A549 treated with CORT108297 at 1 μM for 4 hours (cell line): ENCODE results near the gene KRTAP9-9. TPM values are rescaled to one million over a fixed set of nuclear protein-coding genes. Genes with fewer than 3 reads are reported as not detected.

ENCODE experiments used
- total RNA-seq: library from RNA; stranded (reverse); fragments of 200-300 nt; extraction: Qiagen RNA extraction; gene quantifications from 5 replicates; pipeline ENCODE4 v1.2.3, GENCODE V29; 2022

KRTAP9-9 gene
- not detected in 5 replicates for total RNA-seq

GRCh38 chr17:41255381-41256290, at the start of gene KRTAP9-9:
Gene KRTAP9-9, plus strand, starts transcription at chr17:41255384.

GRCh38 chr17:41226598-41227095, 28.5 kb upstream of the KRTAP9-9 start, which contains the start of gene KRTAP9-2:
Gene KRTAP9-2, plus strand, starts transcription at chr17:41226648. Its CDS starts 7 bp downstream, at chr17:41226655.

GRCh38 chr17:41232399-41233105, 22.6 kb upstream of the KRTAP9-9 start, which contains the start of gene KRTAP9-3:
Gene KRTAP9-3, plus strand, starts transcription at chr17:41232449. Its CDS starts 53 bp downstream, at chr17:41232502.

GRCh38 chr17:41237949-41238437, 17.2 kb upstream of the KRTAP9-9 start, which contains the start of gene KRTAP9-8:
Gene KRTAP9-8, plus strand, starts transcription at chr17:41237999. Its CDS starts 53 bp downstream, at chr17:41238052.

GRCh38 chr17:41249637-41250240, 5.4 kb upstream of the KRTAP9-9 start, which contains the start of gene KRTAP9-4:
Gene KRTAP9-4, plus strand, starts transcription at chr17:41249687. Its CDS starts 34 bp downstream, at chr17:41249721.

GRCh38 chr17:41265078-41265477, 9.9 kb downstream of the KRTAP9-9 start, which contains the start of gene KRTAP9-6:
Gene KRTAP9-6, plus strand, starts transcription at chr17:41265378. Its CDS starts 0 bp downstream, at chr17:41265378.

GRCh38 chr17:41275648-41276190, 20.5 kb downstream of the KRTAP9-9 start, which contains the start of gene KRTAP9-7:
Gene KRTAP9-7, plus strand, starts transcription at chr17:41275698. Its CDS starts 0 bp downstream, at chr17:41275698.

GRCh38 chr17:41301916-41302901, 47.0 kb downstream of the KRTAP9-9 start, which contains the start of gene KRTAP29-1:
Gene KRTAP29-1, minus strand, starts transcription at chr17:41302851. Its CDS starts 0 bp downstream, at chr17:41302851.

Other genes starting within 250 kb of the KRTAP9-9 start
- gene KRTAP3-1, start 246.3 kb upstream of the KRTAP9-9 start, total RNA-seq, result 0.18 TPM in 1 of 5 replicates, not detected in the others
- gene KRTAP1-5, start 228.2 kb upstream of the KRTAP9-9 start, total RNA-seq, result not detected in 5 replicates
- gene KRTAP1-4, start 225.2 kb upstream of the KRTAP9-9 start, total RNA-seq, result not detected in 5 replicates
- not detected in 5 replicates for gene KRTAP1-3, start 220.5 kb upstream of the KRTAP9-9 start, total RNA-seq
- not detected in 5 replicates for gene KRTAP1-1, start 213.9 kb upstream of the KRTAP9-9 start, total RNA-seq
- gene KRTAP2-1, start 208.1 kb upstream of the KRTAP9-9 start, total RNA-seq, result not detected in 5 replicates
- gene KRTAP2-2, start 200.2 kb upstream of the KRTAP9-9 start, total RNA-seq, result not detected in 5 replicates
- gene KRTAP2-3, start 195.3 kb upstream of the KRTAP9-9 start, total RNA-seq, result 0.11 to 0.18 TPM (median 0.17 TPM) in 3 of 5 replicates, not detected in the others
- not detected in 5 replicates for gene KRTAP2-4, start 189.5 kb upstream of the KRTAP9-9 start, total RNA-seq
- gene KRTAP4-7, start 171.2 kb upstream of the KRTAP9-9 start, total RNA-seq, result not detected in 5 replicates
- 0.10 TPM in 1 of 5 replicates, not detected in the others for gene KRTAP4-8, start 157.2 kb upstream of the KRTAP9-9 start, total RNA-seq
- gene KRTAP4-16, start 153.2 kb upstream of the KRTAP9-9 start, total RNA-seq, result not detected in 5 replicates
- not detected in 5 replicates for gene KRTAP4-9, start 150.0 kb upstream of the KRTAP9-9 start, total RNA-seq
- not detected in 5 replicates for gene KRTAP4-11, start 137.0 kb upstream of the KRTAP9-9 start, total RNA-seq
- gene KRTAP4-12, start 131.2 kb upstream of the KRTAP9-9 start, total RNA-seq, result 0.07 TPM in 1 of 5 replicates, not detected in the others
- gene KRTAP4-6, start 114.8 kb upstream of the KRTAP9-9 start, total RNA-seq, result not detected in 5 replicates
- gene KRTAP4-5, start 105.6 kb upstream of the KRTAP9-9 start, total RNA-seq, result not detected in 5 replicates
- gene KRTAP4-4, start 94.6 kb upstream of the KRTAP9-9 start, total RNA-seq, result not detected in 5 replicates
- not detected in 5 replicates for gene KRTAP4-3, start 87.2 kb upstream of the KRTAP9-9 start, total RNA-seq
- not detected in 5 replicates for gene KRTAP4-2, start 77.2 kb upstream of the KRTAP9-9 start, total RNA-seq
- gene KRTAP4-1, start 70.5 kb upstream of the KRTAP9-9 start, total RNA-seq, result 0.09 to 0.40 TPM (median 0.24 TPM) in 4 of 5 replicates, not detected in the other
- not detected in 5 replicates for gene KRTAP9-1, start 65.5 kb upstream of the KRTAP9-9 start, total RNA-seq
- gene KRTAP9-2, start 28.7 kb upstream of the KRTAP9-9 start, total RNA-seq, result not detected in 5 replicates
- not detected in 5 replicates for gene KRTAP9-3, start 22.9 kb upstream of the KRTAP9-9 start, total RNA-seq
- not detected in 5 replicates for gene KRTAP9-8, start 17.4 kb upstream of the KRTAP9-9 start, total RNA-seq
- not detected in 5 replicates for gene KRTAP9-4, start 5.7 kb upstream of the KRTAP9-9 start, total RNA-seq
- gene KRTAP9-6, start 10.0 kb downstream of the KRTAP9-9 start, total RNA-seq, result not detected in 5 replicates
- gene KRTAP9-7, start 20.3 kb downstream of the KRTAP9-9 start, total RNA-seq, result not detected in 5 replicates
- not detected in 5 replicates for gene KRTAP29-1, start 47.5 kb downstream of the KRTAP9-9 start, total RNA-seq
- gene KRTAP16-1, start 53.9 kb downstream of the KRTAP9-9 start, total RNA-seq, result not detected in 5 replicates
- gene KRTAP17-1, start 60.3 kb downstream of the KRTAP9-9 start, total RNA-seq, result not detected in 5 replicates
- not detected in 5 replicates for gene KRT33A, start 95.4 kb downstream of the KRTAP9-9 start, total RNA-seq
- gene KRT33B, start 114.4 kb downstream of the KRTAP9-9 start, total RNA-seq, result 0.09 to 0.10 TPM (median 0.10 TPM) in 3 of 5 replicates, not detected in the others
- gene KRT34, start 126.9 kb downstream of the KRTAP9-9 start, total RNA-seq, result 0.12 to 0.50 TPM (median 0.32 TPM) in 5 replicates
- gene KRT31, start 142.2 kb downstream of the KRTAP9-9 start, total RNA-seq, result not detected in 5 replicates
- gene KRT37, start 169.2 kb downstream of the KRTAP9-9 start, total RNA-seq, result not detected in 5 replicates
- gene KRT38, start 185.6 kb downstream of the KRTAP9-9 start, total RNA-seq, result not detected in 5 replicates
- 0.05 TPM in 1 of 5 replicates, not detected in the others for gene KRT32, start 212.0 kb downstream of the KRTAP9-9 start, total RNA-seq
- not detected in 5 replicates for gene KRT35, start 225.8 kb downstream of the KRTAP9-9 start, total RNA-seq
- gene KRT36, start 234.5 kb downstream of the KRTAP9-9 start, total RNA-seq, result not detected in 5 replicates